CD4-positive, alpha-beta memory T cell (primary cell): ENCODE measurements around the gene SMYD3. TPM values are rescaled to one million over a fixed set of nuclear protein-coding genes. Genes with fewer than 3 reads are reported as not detected.

ENCODE experiments used
- CTCF ChIA-PET: fragments of 350-600 bp; sonication (Branson Sonifier 250); formaldehyde crosslinking; loops from one replicate; lab custom pipeline; 2021; ENCODE audit warnings: inconsistent platforms; ENCODE audit not compliant: partially characterized antibody; lab: Charles Lee
- POLR2A ChIA-PET: fragments of 350-600 bp; sonication (Branson Sonifier 250); formaldehyde crosslinking; loops from one replicate; lab custom pipeline; 2021; ENCODE audit not compliant: partially characterized antibody; lab: Charles Lee
- DNase-seq, 5 donors: peaks; one replicate each; pipeline versions ENCODE4 v3.0.0 to v3.0.0-alpha.2; 2020 to 2022; ENCODE audit warnings: mixed read lengths in 1 of 5
- H3K27ac ChIP-seq: one replicate; pipeline ENCODE4 v1.7.0; 2013; ENCODE audit warnings: low read depth, low read length
- H3K27me3 ChIP-seq: 2 replicates; pipeline ENCODE4 v1.7.0; 2013; ENCODE audit warnings: mild to moderate bottlenecking, low read length, moderate library complexity; ENCODE audit not compliant: insufficient read depth
- H3K36me3 ChIP-seq: 2 replicates; pipeline ENCODE4 v1.7.0; 2013; ENCODE audit warnings: mild to moderate bottlenecking, low read length, moderate library complexity; ENCODE audit not compliant: insufficient read depth
- H3K4me1 ChIP-seq: 2 replicates; pipeline ENCODE4 v1.7.0; 2013; ENCODE audit warnings: mild to moderate bottlenecking, low read length, moderate library complexity; ENCODE audit not compliant: insufficient read depth
- H3K4me3 ChIP-seq, 2 donors: one replicate each; pipeline ENCODE4 v1.7.0; 2013; ENCODE audit warnings: low read length in 2 of 2, mild to moderate bottlenecking in 1 of 2
- H3K9me3 ChIP-seq, 2 donors: one replicate each; pipeline ENCODE4 v1.7.0; 2013; ENCODE audit warnings: low read length in 2 of 2, control low read depth in 1 of 2; ENCODE audit not compliant: control insufficient read depth in 1 of 2
- H3K27ac Mint-ChIP-seq, 7 donors: one replicate each; pipeline ENCODE4 v1.8.0; 2020 to 2021; ENCODE audit warnings: mixed read lengths in 7 of 7, mild to moderate bottlenecking in 6 of 7, inconsistent platforms in 3 of 7, moderate library complexity in 3 of 7
- H3K27me3 Mint-ChIP-seq, 2 donors: one replicate each; pipeline ENCODE4 v1.8.0; 2020 to 2021; ENCODE audit warnings: mixed read lengths in 2 of 2
- H3K36me3 Mint-ChIP-seq, 2 donors: one replicate each; pipeline ENCODE4 v1.8.0; 2020 to 2021; ENCODE audit warnings: mixed read lengths in 2 of 2, inconsistent platforms in 1 of 2, mild to moderate bottlenecking in 1 of 2
- H3K4me1 Mint-ChIP-seq, 4 donors: one replicate each; pipeline ENCODE4 v1.8.0; 2020 to 2021; ENCODE audit warnings: mixed read lengths in 4 of 4, mild to moderate bottlenecking in 1 of 4
- H3K4me3 Mint-ChIP-seq, 8 donors: one replicate each; pipeline ENCODE4 v1.8.0; 2020 to 2021; ENCODE audit warnings: mixed read lengths in 8 of 8, mild to moderate bottlenecking in 7 of 8, moderate library complexity in 6 of 8, inconsistent platforms in 3 of 8
- H3K9me3 Mint-ChIP-seq, 8 donors: one replicate each; pipeline ENCODE4 v1.8.0; 2020 to 2021; ENCODE audit warnings: mixed read lengths in 8 of 8, mild to moderate bottlenecking in 5 of 8, inconsistent platforms in 3 of 8, moderate library complexity in 1 of 8
- intact Hi-C: fragments of 100-400 bp; cut with micrococcal nuclease; formaldehyde crosslinking; loops from one replicate; pipeline ENCODE4 v1.15.1; 2023
- polyA plus RNA-seq, 2 donors: library from polyadenylated mRNA; unstranded; fragments of 300-500 nt; fragmentation: Illumina TruSeq; gene quantifications; one replicate each; pipeline ENCODE4 v1.2.3, GENCODE V29; 2021
- total RNA-seq, 2 experiments: library from RNA; stranded (reverse); gene quantifications; one replicate each; pipeline ENCODE4 v1.2.3, GENCODE V29; 2021

Gene SMYD3
- 10 to 100 TPM; 19.5 to 19.7 TPM for total RNA-seq
- 10 to 100 TPM; 26.0 to 28.9 TPM for polyA plus RNA-seq

- Histone ChIP-seq H3K36me3 (no peaks in the 10 kb centered on the region), H3K27ac (peak within 1 kb of the TSS; percentile 48), H3K9me3 (no peaks in the 10 kb centered on the region), H3K4me1 (peaks cover 14% of the 10 kb centered on the region), H3K4me3 (peak within 1 kb of the TSS; percentile 70 to 74), H3K27me3 (no peaks in the 10 kb centered on the region)
- DNase-seq: peak; percentile 74 to 82 (median 77)
- CTCF ChIA-PET: interaction anchor here (1.0 to 4.0 kb wide), 3 partner anchors 9 to 182 kb away, joined by 3 to 20 read pairs (median 7); no protein-coding TSS in a partner anchor
- peaks cover 0 to 6% of the 10 kb centered on the region in 2 donors for H3K36me3 Mint-ChIP-seq
- H3K4me3 Mint-ChIP-seq: peak within 1 kb of the TSS; percentile 86 to 98 (median 95)
- intact Hi-C loops: loop anchor here (1.0 to 2.0 kb wide), 3 partner anchors 10 to 1674 kb away; partner anchors contain the start of genes CNST and TFB2M
- H3K4me1 Mint-ChIP-seq: peaks cover 20 to 40% (median 29%) of the 10 kb centered on the region in 4 donors
- H3K27me3 Mint-ChIP-seq: no peaks in the 10 kb centered on the region
- peaks cover 0 to 2% (median 0%) of the 10 kb centered on the region in 8 donors for H3K9me3 Mint-ChIP-seq
- POLR2A ChIA-PET: interaction anchor here (1.0 to 2.3 kb wide), 4 partner anchors 10 to 218 kb away, joined by 3 to 16 read pairs (median 4); partner anchors contain the start of genes CNST and TFB2M
- H3K27ac Mint-ChIP-seq: peak within 1 kb of the TSS; percentile 69 to 96 (median 93)
Observed at GRCh38 chr1:246506674-246507481, at the start of gene SMYD3. Gene SMYD3 (minus strand): TSS chr1:246507279.

- no peak overlapping the region for H3K27ac Mint-ChIP-seq
- H3K4me1 Mint-ChIP-seq: peaks cover 0 to 11% (median 7%) of the 10 kb centered on the region in 4 donors
- no peak overlapping the region for H3K4me3 Mint-ChIP-seq
- Histone ChIP-seq H3K36me3 (peaks cover 47% of the 10 kb centered on the region), H3K4me3 (no peak overlapping the region), H3K9me3 (no peaks in the 10 kb centered on the region), H3K4me1 (no peaks in the 10 kb centered on the region), H3K27ac (no peak overlapping the region), H3K27me3 (no peaks in the 10 kb centered on the region)
- ChIA-PET CTCF (no interaction called here), POLR2A (no interaction called here)
- peaks cover 57 to 66% of the 10 kb centered on the region in 2 donors for H3K36me3 Mint-ChIP-seq
- no peaks in the 10 kb centered on the region for H3K27me3 Mint-ChIP-seq
- H3K9me3 Mint-ChIP-seq: no peaks in the 10 kb centered on the region
- DNase-seq: no peak
- intact Hi-C loops: no loop called here
Observed at GRCh38 chr1:246554201-246554600, 47.1 kb upstream of the SMYD3 start.

DNA sequence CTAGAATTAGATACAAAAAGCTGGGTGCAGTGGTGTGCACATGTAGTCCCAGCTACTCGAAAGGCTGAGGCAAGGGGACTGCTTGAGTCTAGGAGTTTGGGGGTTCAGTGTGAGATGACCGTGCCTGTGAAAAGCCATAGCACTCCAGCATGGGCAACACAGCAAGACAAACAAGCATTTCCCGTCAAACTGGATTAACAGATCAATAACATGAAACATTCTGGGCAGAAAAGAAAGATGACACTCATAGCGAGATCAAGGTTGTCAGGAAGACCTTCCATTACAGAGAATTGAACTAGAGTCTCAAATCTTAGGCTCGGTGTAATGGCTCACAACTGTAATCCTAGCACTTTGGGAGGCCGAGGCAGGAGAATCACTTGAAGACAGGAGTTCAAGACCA, 45.0 kb upstream of the SMYD3 start:
- ChIA-PET CTCF (interaction anchor here (0.9 kb wide), 1 partner anchor 839 kb away, joined by 3 read pairs; no protein-coding TSS in a partner anchor), POLR2A (no interaction called here)

GRCh38 chr1:246550402-246550801, 43.3 kb upstream of the SMYD3 start:
- Mint-ChIP-seq H3K27me3 (no peaks in the 10 kb centered on the region), H3K9me3 (no peaks in the 10 kb centered on the region), H3K27ac (peak overlapping the region in 3 of 7 donors; percentile 9 to 80 (median 64)), H3K4me1 (peaks cover 0 to 5% (median 2%) of the 10 kb centered on the region in 4 donors), H3K36me3 (peaks cover 52 to 69% of the 10 kb centered on the region in 2 donors), H3K4me3 (no peak overlapping the region)
- no peak for DNase-seq
- intact Hi-C loops: no loop called here
- no peaks in the 10 kb centered on the region for H3K27me3 ChIP-seq
- CTCF ChIA-PET: no interaction called here
- no peaks in the 10 kb centered on the region for H3K9me3 ChIP-seq
- H3K4me1 ChIP-seq: no peaks in the 10 kb centered on the region
- H3K36me3 ChIP-seq: peaks cover 44% of the 10 kb centered on the region
- H3K4me3 ChIP-seq: no peak overlapping the region
- POLR2A ChIA-PET: no interaction called here
- no peak overlapping the region for H3K27ac ChIP-seq

More for the DNA sequence above, 45.0 kb upstream of the SMYD3 start:
- intact Hi-C loops: no loop called here
- Mint-ChIP-seq H3K4me3 (no peak overlapping the region), H3K27ac (no peak overlapping the region), H3K36me3 (peaks cover 56 to 70% of the 10 kb centered on the region in 2 donors), H3K27me3 (no peaks in the 10 kb centered on the region), H3K4me1 (peaks cover 0 to 10% (median 4%) of the 10 kb centered on the region in 4 donors), H3K9me3 (no peaks in the 10 kb centered on the region)
- H3K9me3 ChIP-seq: no peaks in the 10 kb centered on the region
- H3K27ac ChIP-seq: no peak overlapping the region
- H3K36me3 ChIP-seq: peaks cover 50% of the 10 kb centered on the region
- no peak for DNase-seq
- no peaks in the 10 kb centered on the region for H3K27me3 ChIP-seq
- H3K4me1 ChIP-seq: no peaks in the 10 kb centered on the region
- H3K4me3 ChIP-seq: no peak overlapping the region

- Histone ChIP-seq H3K27ac (no peak overlapping the region), H3K9me3 (no peaks in the 10 kb centered on the region), H3K4me1 (no peaks in the 10 kb centered on the region), H3K27me3 (no peaks in the 10 kb centered on the region), H3K36me3 (peaks cover 38% of the 10 kb centered on the region), H3K4me3 (no peak overlapping the region)
- H3K9me3 Mint-ChIP-seq: peaks cover 0 to 2% (median 0%) of the 10 kb centered on the region in 8 donors
- no peak overlapping the region for H3K4me3 Mint-ChIP-seq
- no peaks in the 10 kb centered on the region for H3K27me3 Mint-ChIP-seq
- intact Hi-C loops: no loop called here
- H3K4me1 Mint-ChIP-seq: peaks cover 0 to 4% (median 2%) of the 10 kb centered on the region in 4 donors
- no peak overlapping the region for H3K27ac Mint-ChIP-seq
- DNase-seq: no peak
- ChIA-PET POLR2A (no interaction called here), CTCF (no interaction called here)
- peaks cover 47 to 67% of the 10 kb centered on the region in 2 donors for H3K36me3 Mint-ChIP-seq
Observed at GRCh38 chr1:246549665-246550064, 42.6 kb upstream of the SMYD3 start.

DNA sequence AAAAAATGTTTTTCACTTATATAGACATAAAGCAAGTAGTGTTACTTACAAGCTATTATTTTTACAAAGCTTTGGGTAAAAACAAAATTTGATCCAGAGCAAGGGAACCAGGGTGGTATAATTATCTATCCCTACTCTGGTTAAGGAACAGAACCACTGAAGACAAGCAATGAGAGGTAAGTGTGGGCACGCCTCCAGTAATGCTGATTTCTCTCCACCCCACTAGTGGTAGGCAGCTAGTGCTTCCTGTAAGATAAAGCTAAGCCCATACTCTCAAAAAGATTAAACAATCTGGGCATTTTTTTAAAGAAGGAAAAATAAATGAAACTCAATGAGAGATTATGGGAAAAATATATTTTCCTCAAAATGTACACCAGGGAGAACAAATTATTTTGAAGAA, 36.9 kb upstream of the SMYD3 start:
- Histone ChIP-seq H3K9me3 (no peaks in the 10 kb centered on the region), H3K27ac (no peak overlapping the region), H3K27me3 (no peaks in the 10 kb centered on the region), H3K4me3 (no peak overlapping the region), H3K4me1 (no peaks in the 10 kb centered on the region), H3K36me3 (peaks cover 25% of the 10 kb centered on the region)
- POLR2A ChIA-PET: no interaction called here
- Mint-ChIP-seq H3K4me1 (peaks cover 0 to 1% (median 0%) of the 10 kb centered on the region in 4 donors), H3K4me3 (no peak overlapping the region), H3K27me3 (no peaks in the 10 kb centered on the region), H3K36me3 (peaks cover 35 to 52% of the 10 kb centered on the region in 2 donors), H3K27ac (no peak overlapping the region), H3K9me3 (peaks cover 0 to 2% (median 0%) of the 10 kb centered on the region in 8 donors)
- CTCF ChIA-PET: interaction anchor here (0.8 kb wide), 1 partner anchor 145 kb away, joined by 3 read pairs; no protein-coding TSS in a partner anchor
- intact Hi-C loops: no loop called here
- DNase-seq: no peak
